ENCODE results near the gene PPP1R8.

PPP1R8 gene

GRCh38 chr1:27872059-27872801 is 41.6 kb downstream of the PPP1R8 start, which contains the start of gene THEMIS2:
Gene THEMIS2 (plus strand): TSS chr1:27872544. CDS start chr1:27872572, 28 bp downstream.
- peak; percentile 55 to 63 for DNase-seq (ENCODE audit: low read depth in 2 of 2)

- DNase-seq (ENCODE audit: low read depth in 2 of 2): no peak
These were observed 42.4 kb downstream of the PPP1R8 start for GRCh38 chr1:27872802-27873551.

GRCh38 chr1:27873671-27874384 is 43.2 kb downstream of the PPP1R8 start:
- no peak for DNase-seq (ENCODE audit: low read depth in 2 of 2)

GRCh38 chr1:27876341-27877114 is 45.9 kb downstream of the PPP1R8 start:
- no peak for DNase-seq (ENCODE audit: low read depth in 2 of 2)

GRCh38 chr1:27877115-27877416 is 46.5 kb downstream of the PPP1R8 start:
- no peak for DNase-seq (ENCODE audit: low read depth in 2 of 2)

- DNase-seq (ENCODE audit: low read depth in 2 of 2): no peak
These were observed 47.5 kb downstream of the PPP1R8 start for GRCh38 chr1:27878039-27878438.

GRCh38 chr1:27878787-27879335 is 48.3 kb downstream of the PPP1R8 start:
- DNase-seq (ENCODE audit: low read depth in 2 of 2): no peak

GRCh38 chr1:27879374-27880082 is 48.9 kb downstream of the PPP1R8 start:
- DNase-seq (ENCODE audit: low read depth in 2 of 2): no peak

GRCh38 chr1:27882543-27882903 is 51.9 kb downstream of the PPP1R8 start:
- no peak for DNase-seq (ENCODE audit: low read depth in 2 of 2)

GRCh38 chr1:27883536-27883935 is 53.0 kb downstream of the PPP1R8 start:
- no peak for DNase-seq (ENCODE audit: low read depth in 2 of 2)

- no peak for DNase-seq (ENCODE audit: low read depth in 2 of 2)
These were observed 53.7 kb downstream of the PPP1R8 start for GRCh38 chr1:27884006-27884954.

GRCh38 chr1:27885114-27885528 is 54.5 kb downstream of the PPP1R8 start:
- DNase-seq (ENCODE audit: low read depth in 2 of 2): no peak

- DNase-seq (ENCODE audit: low read depth in 2 of 2): no peak
These were observed 55.2 kb downstream of the PPP1R8 start for GRCh38 chr1:27885621-27886352.

GRCh38 chr1:27886353-27886679 is 55.7 kb downstream of the PPP1R8 start:
- no peak for DNase-seq (ENCODE audit: low read depth in 2 of 2)

- DNase-seq (ENCODE audit: low read depth in 2 of 2): no peak
These were observed 56.2 kb downstream of the PPP1R8 start for GRCh38 chr1:27886744-27887143.

- no peak for DNase-seq (ENCODE audit: low read depth in 2 of 2)
These were observed 56.8 kb downstream of the PPP1R8 start for GRCh38 chr1:27887215-27888021.

GRCh38 chr1:27889506-27889905 is 58.9 kb downstream of the PPP1R8 start:
- DNase-seq (ENCODE audit: low read depth in 2 of 2): no peak

GRCh38 chr1:27891196-27891889 is 60.8 kb downstream of the PPP1R8 start:
- DNase-seq (ENCODE audit: low read depth in 2 of 2): no peak

Measured in activated CD8-positive, alpha-beta memory T cell treated with anti-CD3 and anti-CD28 coated beads for 4 hours (primary cell).